Neural progenitor cell (in vitro differentiated cells): ENCODE measurements around the gene ZDHHC11. TPM values are rescaled to one million over a fixed set of nuclear protein-coding genes. Genes with fewer than 3 reads are reported as not detected.
"Not testable (repeated sequence)": the region's sequence is repeated elsewhere in the genome, so short reads cannot be mapped to it uniquely, and the experiment has no call there.

ENCODE experiments used
- DNase-seq: peaks from one replicate; pipeline ENCODE4 v3.0.0-alpha.2; 2016; ENCODE audit warnings: low spot score
- H2AFZ ChIP-seq: fragments of 200-600 bp; sonication (generic); replicated peaks from 2 replicates; pipeline ENCODE4 v1.6.1; 2016; ENCODE audit warnings: antibody characterized with exemption
- H3F3A ChIP-seq: fragments of 200-600 bp; sonication (generic); 2 replicates; pipeline ENCODE4 v1.6.1; 2016; ENCODE audit warnings: antibody characterized with exemption, low read depth
- H3K27ac ChIP-seq: fragments of 200-600 bp; sonication (generic); 2 replicates; pipeline ENCODE4 v1.5.1; 2016; ENCODE audit warnings: mild to moderate bottlenecking
- H3K27me3 ChIP-seq: fragments of 200-600 bp; sonication (generic); 2 replicates; pipeline ENCODE4 v1.6.1; 2016; ENCODE audit warnings: mild to moderate bottlenecking, moderate library complexity
- H3K36me3 ChIP-seq: fragments of 200-600 bp; sonication (generic); 2 replicates; pipeline ENCODE4 v1.5.1; 2016
- H3K4me1 ChIP-seq: fragments of 200-600 bp; sonication (generic); 2 replicates; pipeline ENCODE4 v1.6.1; 2016; ENCODE audit warnings: mixed run types
- H3K4me2 ChIP-seq: fragments of 200-600 bp; sonication (generic); 2 replicates; pipeline ENCODE4 v1.6.1; 2016
- H3K4me3 ChIP-seq: fragments of 200-600 bp; sonication (generic); 2 replicates; pipeline ENCODE4 v1.5.1; 2016
- H3K79me2 ChIP-seq: fragments of 200-600 bp; sonication (generic); 2 replicates; pipeline ENCODE4 v1.6.1; 2016; ENCODE audit warnings: low read depth
- H3K9ac ChIP-seq: fragments of 200-600 bp; sonication (generic); 2 replicates; pipeline ENCODE4 v1.6.1; 2016
- H3K9me3 ChIP-seq: fragments of 200-600 bp; sonication (generic); 2 replicates; pipeline ENCODE4 v1.5.1; 2016; ENCODE audit warnings: low read depth
- H4K20me1 ChIP-seq: fragments of 200-600 bp; sonication (generic); 2 replicates; pipeline ENCODE4 v1.6.1; 2016; ENCODE audit warnings: low read depth
- H3K27ac Mint-ChIP-seq: 3 replicates; pipeline ENCODE4 v1.8.0; 2021; ENCODE audit warnings: mixed read lengths
- H3K27me3 Mint-ChIP-seq: 2 replicates; pipeline ENCODE4 v1.8.0; 2022; ENCODE audit warnings: low read depth, mild to moderate bottlenecking, inconsistent platforms, moderate library complexity, mixed read lengths; ENCODE audit not compliant: insufficient read depth
- H3K36me3 Mint-ChIP-seq: 3 replicates; pipeline ENCODE4 v1.8.0; 2021; ENCODE audit warnings: mixed read lengths
- H3K4me1 Mint-ChIP-seq: 3 replicates; pipeline ENCODE4 v1.8.0; 2021; ENCODE audit warnings: mixed read lengths
- H3K4me3 Mint-ChIP-seq: 3 replicates; pipeline ENCODE4 v1.8.0; 2021; ENCODE audit warnings: mild to moderate bottlenecking, moderate library complexity, mixed read lengths
- H3K9me3 Mint-ChIP-seq: 3 replicates; pipeline ENCODE4 v1.8.0; 2020; ENCODE audit warnings: mixed read lengths
- CTCF ChIP-seq: fragments of 200-600 bp; sonication (generic); IDR thresholded peaks from 2 replicates; pipeline ENCODE4 v1.5.1; 2017; ENCODE audit warnings: antibody characterized with exemption, mild to moderate bottlenecking
- EZH2 ChIP-seq: fragments of 200-600 bp; sonication (generic); IDR thresholded peaks from 2 replicates; pipeline ENCODE4 v1.6.1; 2017; ENCODE audit warnings: antibody characterized with exemption, mild to moderate bottlenecking, moderate library complexity
- EZH2phosphoT487 ChIP-seq: fragments of 200-600 bp; sonication (generic); IDR thresholded peaks from 2 replicates; pipeline ENCODE4 v1.6.1; 2017; ENCODE audit warnings: antibody characterized with exemption
- total RNA-seq: library from RNA; depleted of rRNA; stranded (reverse); fragments of >200 nt; gene quantifications from 2 replicates; pipeline ENCODE4 v1.2.3, GENCODE V29; 2015; ENCODE audit warnings: low replicate concordance

ZDHHC11 gene
- total RNA-seq, 1 donor from 2014 or later: 0.92 TPM

GRCh38 chr5:763998-764781, 86.6 kb downstream of the ZDHHC11 start:
- no peak overlapping the region for H3K27ac ChIP-seq
- no peak overlapping the region for H3K9ac ChIP-seq
- H3K36me3 ChIP-seq: no peaks in the 10 kb centered on the region
- H3K4me1 Mint-ChIP-seq: peaks cover 4% of the 10 kb centered on the region
- peaks cover 8% of the 10 kb centered on the region for H3K36me3 Mint-ChIP-seq
- no peak overlapping the region for H3K4me2 ChIP-seq
- H3K4me1 ChIP-seq: peaks cover 4% of the 10 kb centered on the region
- H3K79me2 ChIP-seq: no peaks in the 10 kb centered on the region
- H3K4me3 ChIP-seq: no peak overlapping the region
- no peak overlapping the region for H3K4me3 Mint-ChIP-seq
- peaks cover 6% of the 10 kb centered on the region for H3K9me3 Mint-ChIP-seq
- no peaks in the 10 kb centered on the region for H3F3A ChIP-seq
- peak overlapping the region; percentile 50 for H3K27ac Mint-ChIP-seq
- H3K27me3 ChIP-seq: no peaks in the 10 kb centered on the region
- H3K27me3 Mint-ChIP-seq: peaks cover 11% of the 10 kb centered on the region
- H3K9me3 ChIP-seq: no peaks in the 10 kb centered on the region
- no peak for TF ChIP-seq EZH2phosphoT487
- TF ChIP-seq CTCF: no peak
- TF ChIP-seq EZH2: no peak
- H4K20me1 ChIP-seq: no peaks in the 10 kb centered on the region
- no peak overlapping the region for H2AFZ ChIP-seq
- no peak for DNase-seq

- Histone ChIP-seq H3K27me3 (no peaks in the 10 kb centered on the region), H3F3A (no peaks in the 10 kb centered on the region), H3K4me1 (peaks cover 12% of the 10 kb centered on the region), H3K4me2 (no peak overlapping the region), H4K20me1 (no peaks in the 10 kb centered on the region), H3K79me2 (no peaks in the 10 kb centered on the region), H3K9ac (no peak overlapping the region), H3K4me3 (no peak overlapping the region), H3K27ac (no peak overlapping the region), H3K9me3 (no peaks in the 10 kb centered on the region), H2AFZ (no peak overlapping the region), H3K36me3 (no peaks in the 10 kb centered on the region)
- no peak for DNase-seq
- Mint-ChIP-seq H3K27ac (peak overlapping the region; percentile 59), H3K4me3 (no peak overlapping the region), H3K4me1 (peaks cover 12% of the 10 kb centered on the region), H3K36me3 (peaks cover 8% of the 10 kb centered on the region), H3K27me3 (peaks cover 16% of the 10 kb centered on the region), H3K9me3 (peaks cover 6% of the 10 kb centered on the region)
- TF ChIP-seq EZH2 (no peak), CTCF (no peak), EZH2phosphoT487 (no peak)
These were observed 87.4 kb downstream of the ZDHHC11 start for GRCh38 chr5:763397-763796.

GRCh38 chr5:762996-763395, 87.8 kb downstream of the ZDHHC11 start:
- H3K4me3 Mint-ChIP-seq, H3K79me2 ChIP-seq, H3K27me3 ChIP-seq, H3K36me3 Mint-ChIP-seq, H3K9ac ChIP-seq, H3F3A ChIP-seq, H3K9me3 Mint-ChIP-seq, H3K27ac Mint-ChIP-seq, H3K9me3 ChIP-seq, H2AFZ ChIP-seq, H3K27ac ChIP-seq, H4K20me1 ChIP-seq, DNase-seq, H3K36me3 ChIP-seq, H3K4me3 ChIP-seq, H3K4me2 ChIP-seq: not testable (repeated sequence)
- H3K4me1 ChIP-seq: peaks cover 16% of the 10 kb centered on the region
- peaks cover 16% of the 10 kb centered on the region for H3K27me3 Mint-ChIP-seq
- peaks cover 16% of the 10 kb centered on the region for H3K4me1 Mint-ChIP-seq
